SK-N-MC (cell line): ENCODE measurements around the gene TENT5C.

Experiments
- EZH2 ChIP-seq: fragments of 200-600 bp; sonication (generic); IDR thresholded peaks from one replicate; pipeline ENCODE4 v1.6.1; 2017; ENCODE audit warnings: antibody characterized with exemption
- POLR2AphosphoS5 ChIP-seq: IDR thresholded peaks from 2 replicates; pipeline ENCODE4 v1.6.1; 2012; ENCODE audit warnings: mild to moderate bottlenecking, low read depth, low read length, borderline replicate concordance

DNA sequence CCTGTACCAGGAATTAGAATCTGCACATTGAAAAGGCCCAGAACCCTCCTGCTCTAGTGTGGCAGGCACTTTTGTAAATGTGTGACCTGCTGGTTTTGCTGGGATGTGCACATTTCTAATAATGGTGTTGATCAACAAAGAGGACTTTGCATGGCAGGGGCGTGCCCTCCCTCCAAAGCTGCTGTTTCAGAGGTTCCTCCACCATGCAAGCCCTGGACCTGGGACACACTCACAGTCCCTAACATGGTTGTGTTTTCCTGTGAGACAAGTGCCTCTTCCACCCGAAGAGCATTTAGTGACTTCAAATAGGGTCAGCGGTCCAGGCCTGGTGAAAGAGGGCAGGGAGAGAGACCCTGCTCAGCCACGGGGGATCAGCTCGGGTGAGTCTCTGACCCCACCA, 28.1 kb downstream of the TENT5C start:
- TF ChIP-seq EZH2 (no peak), POLR2AphosphoS5 (no peak)
